ENCODE measurements around the gene HOXD3. TPM values are rescaled to one million over a fixed set of nuclear protein-coding genes. Genes with fewer than 3 reads are reported as not detected.
A peak's percentile ranks its signal among the peaks of the same experiment; 100 is the strongest.

Gene HOXD3
- total and polyA plus RNA-seq, 10 donors: 1.2 to 15.3 (median 7.7) TPM

DNA sequence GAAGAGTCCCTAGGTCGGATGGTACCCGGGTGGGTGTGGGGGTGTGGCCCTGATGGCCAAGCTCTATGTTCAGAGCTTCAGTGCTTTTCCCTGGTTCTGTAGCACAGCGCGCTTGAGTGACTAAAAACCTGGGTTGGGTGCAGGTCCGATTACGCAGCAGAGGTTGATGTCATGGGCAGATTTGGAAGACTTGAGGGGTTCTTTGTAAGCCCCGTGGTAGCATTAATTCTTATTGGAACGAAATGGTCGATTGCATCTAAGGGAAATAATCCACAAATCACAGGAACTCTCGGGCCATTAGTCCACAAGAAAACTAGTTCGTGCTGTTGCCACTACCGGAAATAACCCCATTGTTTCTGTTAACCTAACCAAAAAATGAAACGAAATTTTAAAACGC, 18.6 kb upstream of the HOXD3 start:
- peaks cover 0 to 100% (median 83%) of the 10 kb centered on the region in 7 donors for H3K27me3 ChIP-seq (replicated peaks in 1 of 7)
- intact Hi-C loops (cut with DNase I; ENCODE audit: low total_unique reads): no loop called here
- peak overlapping the region in 6 of 8 donors; percentile 1 to 67 (median 24) for H3K4me3 ChIP-seq
- WGBS, 5 donors: 11 to 22% (median 12%) methylated on average over 14 of the region's 14 CpGs
- peaks cover 7 to 63% (median 42%) of the 10 kb centered on the region in 6 donors for H3K4me1 ChIP-seq
- no peaks in the 10 kb centered on the region for H3K36me3 ChIP-seq
- no peak for DNase-seq
- peak overlapping the region; percentile 60 to 93 (median 86) for H3K27ac ChIP-seq
- TF ChIP-seq POLR2AphosphoS5 (IDR thresholded peaks at IDR 0.05) (no peak), POLR2A (IDR thresholded peaks at IDR 0.05) (no peak)
- TF ChIP-seq, protein P1, sequence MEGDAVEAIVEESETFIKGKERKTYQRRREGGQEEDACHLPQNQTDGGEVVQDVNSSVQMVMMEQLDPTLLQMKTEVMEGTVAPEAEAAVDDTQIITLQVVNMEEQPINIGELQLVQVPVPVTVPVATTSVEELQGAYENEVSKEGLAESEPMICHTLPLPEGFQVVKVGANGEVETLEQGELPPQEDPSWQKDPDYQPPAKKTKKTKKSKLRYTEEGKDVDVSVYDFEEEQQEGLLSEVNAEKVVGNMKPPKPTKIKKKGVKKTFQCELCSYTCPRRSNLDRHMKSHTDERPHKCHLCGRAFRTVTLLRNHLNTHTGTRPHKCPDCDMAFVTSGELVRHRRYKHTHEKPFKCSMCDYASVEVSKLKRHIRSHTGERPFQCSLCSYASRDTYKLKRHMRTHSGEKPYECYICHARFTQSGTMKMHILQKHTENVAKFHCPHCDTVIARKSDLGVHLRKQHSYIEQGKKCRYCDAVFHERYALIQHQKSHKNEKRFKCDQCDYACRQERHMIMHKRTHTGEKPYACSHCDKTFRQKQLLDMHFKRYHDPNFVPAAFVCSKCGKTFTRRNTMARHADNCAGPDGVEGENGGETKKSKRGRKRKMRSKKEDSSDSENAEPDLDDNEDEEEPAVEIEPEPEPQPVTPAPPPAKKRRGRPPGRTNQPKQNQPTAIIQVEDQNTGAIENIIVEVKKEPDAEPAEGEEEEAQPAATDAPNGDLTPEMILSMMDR (IDR thresholded peaks at IDR 0.05 in 8 of 11, conservative IDR thresholded peaks at IDR 0.05 in 3 of 11): no peak
- no peaks in the 10 kb centered on the region for H3K9me3 ChIP-seq

DNA sequence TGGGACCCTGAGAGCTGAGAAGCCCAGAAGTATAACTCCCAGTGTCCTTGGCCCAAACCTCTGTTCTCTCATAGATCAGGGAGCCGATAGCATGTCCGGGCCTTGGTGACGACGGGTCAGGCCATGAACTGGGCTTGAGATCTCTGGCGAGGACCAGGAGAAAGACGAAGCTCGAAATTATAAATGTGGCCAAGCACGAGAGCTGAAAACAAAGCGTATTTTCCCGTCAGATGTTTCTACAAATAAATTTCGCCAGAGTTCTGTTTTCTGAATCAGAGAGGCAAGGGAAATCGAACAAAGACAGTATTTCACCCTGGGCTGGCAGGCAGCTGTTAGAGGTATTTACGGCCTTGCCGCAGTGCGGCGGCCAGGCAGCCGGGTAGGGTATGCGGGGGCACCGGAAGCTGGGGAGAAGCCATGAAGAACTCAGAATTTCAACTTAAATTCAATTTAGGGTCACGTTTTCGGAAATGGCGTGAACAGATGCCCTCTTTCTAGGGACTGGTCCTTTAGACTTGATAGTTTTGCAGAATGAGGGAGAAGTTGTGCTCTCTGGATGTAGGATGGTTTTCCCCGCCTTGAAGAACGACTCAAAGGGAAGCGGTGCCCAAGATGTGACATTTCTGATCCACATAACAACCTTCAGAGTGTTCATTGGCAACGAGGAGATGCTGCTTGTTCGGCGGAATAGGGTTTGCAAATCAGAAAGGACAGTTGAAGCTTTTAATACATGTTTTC, 18.0 kb upstream of the HOXD3 start:
- Histone ChIP-seq H3K4me3 (peak overlapping the region in 3 of 8 donors; percentile 1 to 67 (median 49)), H3K4me1 (peaks cover 7 to 57% (median 38%) of the 10 kb centered on the region in 6 donors), H3K9me3 (no peaks in the 10 kb centered on the region), H3K27ac (peak overlapping the region; percentile 60 to 93 (median 86)), H3K36me3 (no peaks in the 10 kb centered on the region), H3K27me3 (replicated peaks in 1 of 7) (peaks cover 0 to 100% (median 78%) of the 10 kb centered on the region in 7 donors)
- TF ChIP-seq POLR2AphosphoS5 (IDR thresholded peaks at IDR 0.05) (peak in 1 of 3 donors; percentile 22), POLR2A (IDR thresholded peaks at IDR 0.05) (no peak)
- TF ChIP-seq, protein P1 (IDR thresholded peaks at IDR 0.05 in 8 of 11, conservative IDR thresholded peaks at IDR 0.05 in 3 of 11): no peak
- intact Hi-C loops (cut with DNase I; ENCODE audit: low total_unique reads): no loop called here
- DNase-seq: peak; percentile 61
- WGBS, 5 donors: 13 to 20% (median 13%) methylated on average over 28 of the region's 28 CpGs

DNA sequence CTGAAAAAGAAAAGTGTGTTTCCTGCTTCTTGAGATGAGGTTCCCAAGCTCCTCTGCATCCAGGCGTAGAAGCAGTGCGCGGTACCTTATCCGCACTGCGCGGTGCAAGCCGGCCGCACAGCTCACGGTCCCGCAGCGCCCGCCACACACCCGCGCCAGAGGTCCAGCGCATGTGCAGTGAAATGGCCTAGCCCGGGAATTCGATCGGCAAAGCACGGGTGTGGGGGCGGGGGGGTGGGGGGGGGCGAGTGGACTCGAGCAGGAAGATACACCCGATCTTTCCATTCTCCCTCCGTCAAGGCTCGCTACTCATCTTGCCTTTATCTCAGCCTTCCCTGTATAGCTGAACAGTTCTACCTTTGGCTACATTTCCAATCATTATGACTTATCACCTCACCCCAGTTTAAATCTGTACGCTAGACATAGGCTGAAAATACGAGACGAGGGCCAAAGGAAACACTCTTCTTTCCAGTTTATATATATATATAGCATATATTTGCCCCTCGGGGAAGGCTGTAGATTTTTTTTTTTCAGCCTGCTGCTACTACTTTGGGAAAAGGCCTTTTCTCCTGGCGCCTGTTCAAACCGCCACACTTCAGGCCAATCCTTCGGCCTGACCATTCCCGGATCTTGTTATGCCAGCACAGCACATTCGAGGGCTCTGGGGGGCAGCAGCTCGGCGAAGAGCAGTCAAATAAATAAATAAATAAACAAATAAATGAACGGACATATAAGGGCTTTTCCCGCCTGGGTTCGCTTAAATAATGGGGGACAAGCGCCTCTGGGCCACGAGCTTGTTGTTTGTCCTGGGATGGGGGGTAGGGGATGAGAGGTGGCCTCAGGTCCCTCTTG, 17.2 kb upstream of the HOXD3 start:
- H3K36me3 ChIP-seq: no peaks in the 10 kb centered on the region
- WGBS, 5 donors: 13 to 22% (median 14%) methylated on average over 28 to 41 of the region's 41 CpGs
- TF ChIP-seq, protein P1 (IDR thresholded peaks at IDR 0.05 in 8 of 11, conservative IDR thresholded peaks at IDR 0.05 in 3 of 11): no peak
- TF ChIP-seq POLR2AphosphoS5 (IDR thresholded peaks at IDR 0.05) (no peak), POLR2A (IDR thresholded peaks at IDR 0.05) (no peak)
- no peaks in the 10 kb centered on the region for H3K9me3 ChIP-seq
- peak; percentile 48 for DNase-seq
- peak overlapping the region; percentile 60 to 93 (median 86) for H3K27ac ChIP-seq
- peaks cover 0 to 100% (median 71%) of the 10 kb centered on the region in 7 donors for H3K27me3 ChIP-seq (replicated peaks in 1 of 7)
- intact Hi-C loops (cut with DNase I; ENCODE audit: low total_unique reads): loop anchor here (5.0 kb wide), 1 partner anchor 412 kb away; no protein-coding TSS in a partner anchor
- H3K4me1 ChIP-seq: peaks cover 7 to 49% (median 34%) of the 10 kb centered on the region in 6 donors
- peak overlapping the region in 7 of 8 donors; percentile 22 to 67 (median 38) for H3K4me3 ChIP-seq

Data from spleen (tissue), 11 donors.